Fibroblast of skin of left quadriceps (primary cell): Measurements from ENCODE around the gene SEC11A.
A peak's percentile ranks its signal among the peaks of the same experiment; 100 is the strongest.

Source experiments
- DNase-seq, 2 experiments: peaks; one replicate each; pipeline ENCODE4 v3.0.0-alpha.2; 2013; ENCODE audit warnings: low read depth in 2 of 2

Gene SEC11A

GRCh38 chr15:84681831-84682230 is 34.1 kb downstream of the SEC11A start:
- no peak for DNase-seq

GRCh38 chr15:84671211-84671610 is 44.7 kb downstream of the SEC11A start:
- DNase-seq = peak; percentile 78

GRCh38 chr15:84669726-84670125 is 46.2 kb downstream of the SEC11A start:
- peak in 1 of 2 experiments; percentile 15 for DNase-seq

- DNase-seq = no peak
These were observed 47.5 kb downstream of the SEC11A start for GRCh38 chr15:84668221-84668982.

GRCh38 chr15:84666373-84666772 is 49.6 kb downstream of the SEC11A start:
- no peak for DNase-seq

- no peak for DNase-seq
These were observed 54.9 kb downstream of the SEC11A start for GRCh38 chr15:84661001-84661400.

GRCh38 chr15:84659904-84660781 is 55.8 kb downstream of the SEC11A start:
- no peak for DNase-seq

- no peak for DNase-seq
These were observed 57.0 kb downstream of the SEC11A start for GRCh38 chr15:84658788-84659411.

- peak in 1 of 2 experiments; percentile 24 for DNase-seq
These were observed 57.7 kb downstream of the SEC11A start, which contains the start of gene NMB for GRCh38 chr15:84658080-84658787. Gene NMB (minus strand): TSS chr15:84658199. CDS start chr15:84658152, 47 bp downstream.

- DNase-seq = no peak
These were observed 58.2 kb downstream of the SEC11A start for GRCh38 chr15:84657748-84658079.

- DNase-seq = no peak
These were observed 59.0 kb downstream of the SEC11A start for GRCh38 chr15:84656972-84657371.

- DNase-seq = peak; percentile 56 to 61
These were observed 61.1 kb downstream of the SEC11A start for GRCh38 chr15:84654689-84655453.

- DNase-seq = peak; percentile 84 to 88
These were observed 61.8 kb downstream of the SEC11A start, which contains the start of gene WDR73 for GRCh38 chr15:84653910-84654688. Gene WDR73 (minus strand): TSS chr15:84654283. CDS start chr15:84654274, 9 bp downstream.

GRCh38 chr15:84653584-84653909 is 62.4 kb downstream of the SEC11A start:
- no peak for DNase-seq

GRCh38 chr15:84649706-84650105 is 66.2 kb downstream of the SEC11A start:
- no peak for DNase-seq

GRCh38 chr15:84648539-84648938 is 67.4 kb downstream of the SEC11A start:
- no peak for DNase-seq

GRCh38 chr15:84647726-84648125 is 68.2 kb downstream of the SEC11A start:
- no peak for DNase-seq

GRCh38 chr15:84645997-84646396 is 69.9 kb downstream of the SEC11A start:
- DNase-seq = no peak

GRCh38 chr15:84645496-84645895 is 70.4 kb downstream of the SEC11A start:
- DNase-seq = no peak

GRCh38 chr15:84643838-84644237 is 72.1 kb downstream of the SEC11A start:
- DNase-seq = no peak
